Measurements from ENCODE around the gene ITGA5.
A peak's percentile ranks its signal among the peaks of the same experiment; 100 is the strongest.

ITGA5 gene

DNA sequence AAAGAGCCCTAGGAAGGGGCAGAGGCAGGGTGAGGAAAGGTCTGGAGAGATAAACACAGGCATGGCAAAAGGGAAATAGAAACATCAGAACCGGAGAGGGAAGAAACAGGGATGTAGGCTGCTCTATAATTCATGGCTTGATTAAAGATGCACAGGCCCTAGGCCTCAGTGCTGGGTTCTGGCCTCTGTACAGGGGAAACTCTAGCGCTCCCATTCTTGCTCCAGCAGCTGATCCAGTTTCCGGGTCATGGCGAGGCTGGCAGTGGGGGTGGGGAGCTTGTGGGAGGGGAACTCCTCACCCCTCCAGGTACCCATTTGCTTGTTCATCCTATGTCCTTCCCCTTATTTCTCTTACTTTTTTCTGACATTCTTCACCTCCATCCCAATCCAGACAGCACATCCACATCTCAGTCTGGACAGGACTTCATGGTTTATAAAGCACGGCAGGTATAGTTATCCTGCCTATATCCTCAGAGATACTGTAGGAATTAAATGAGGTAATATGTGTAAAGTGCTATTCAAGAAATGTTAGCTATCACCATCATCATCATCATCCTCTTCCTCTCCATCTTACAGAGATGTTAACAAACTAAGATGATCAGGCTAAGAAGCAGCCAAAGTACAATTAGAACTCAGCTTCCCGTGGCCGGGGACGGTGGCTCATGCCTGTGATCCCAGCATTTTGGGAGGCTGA lies 46.8 kb downstream of the ITGA5 start:
- Histone ChIP-seq H3K27ac (ENCODE audit: low read length) (no peak overlapping the region), H3K27me3 (ENCODE audit: control insufficient read depth, insufficient read depth, low read length) (peaks cover 28% of the 10 kb centered on the region), H3K4me1 (ENCODE audit: control insufficient read depth, low read depth, low read length) (no peaks in the 10 kb centered on the region), H3K9me3 (ENCODE audit: control insufficient read depth, low read depth, low read length) (no peaks in the 10 kb centered on the region), H3K4me3 (ENCODE audit: low read length) (no peak overlapping the region), H3K36me3 (ENCODE audit: control insufficient read depth, low read depth, low read length) (peaks cover 3% of the 10 kb centered on the region), H3K9ac (ENCODE audit: low read length) (no peak overlapping the region)

DNA sequence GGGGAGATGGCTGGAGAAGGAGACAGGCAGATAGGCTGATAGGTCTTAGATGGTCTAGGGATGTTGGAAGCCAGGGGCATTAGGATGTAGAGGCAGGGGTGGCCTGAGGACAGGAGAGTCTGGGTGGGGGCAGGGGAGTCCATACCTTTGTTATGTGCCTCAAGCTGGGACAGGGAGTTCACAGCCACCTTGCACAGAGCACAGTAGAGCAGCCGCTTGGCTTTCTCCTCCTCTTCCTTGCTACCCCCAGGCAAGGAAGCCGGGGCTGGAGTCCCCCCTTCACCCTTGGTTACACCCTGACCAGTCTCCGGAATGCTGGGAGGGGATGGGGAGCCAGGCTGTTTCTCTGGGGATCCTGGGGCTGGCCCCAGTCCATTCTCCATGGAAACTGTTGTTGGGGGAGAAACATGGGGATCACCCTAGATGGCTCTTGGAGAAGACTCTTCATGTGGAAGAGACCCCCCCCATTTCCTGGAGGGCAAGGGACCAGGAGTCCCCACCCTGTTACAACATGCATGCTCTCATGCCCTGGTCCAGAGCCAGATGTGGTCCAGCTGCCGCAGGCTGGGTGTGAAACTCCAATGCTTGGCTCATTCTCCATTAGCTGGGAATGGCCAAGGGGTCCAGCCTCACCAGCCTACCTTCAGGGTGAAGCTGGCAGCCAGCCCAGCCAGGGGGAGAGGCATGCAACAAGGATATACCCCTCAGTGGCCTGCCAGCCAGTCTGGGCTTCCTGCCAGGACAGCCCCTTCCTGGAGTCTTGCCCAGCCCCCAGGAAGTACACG lies 47.5 kb downstream of the ITGA5 start:
- Histone ChIP-seq H3K4me3 (ENCODE audit: low read length) (no peak overlapping the region), H3K27ac (ENCODE audit: low read length) (no peak overlapping the region), H3K4me1 (ENCODE audit: control insufficient read depth, low read depth, low read length) (no peaks in the 10 kb centered on the region), H3K9me3 (ENCODE audit: control insufficient read depth, low read depth, low read length) (no peaks in the 10 kb centered on the region), H3K27me3 (ENCODE audit: control insufficient read depth, insufficient read depth, low read length) (peaks cover 32% of the 10 kb centered on the region), H3K36me3 (ENCODE audit: control insufficient read depth, low read depth, low read length) (peaks cover 3% of the 10 kb centered on the region), H3K9ac (ENCODE audit: low read length) (no peak overlapping the region)

DNA sequence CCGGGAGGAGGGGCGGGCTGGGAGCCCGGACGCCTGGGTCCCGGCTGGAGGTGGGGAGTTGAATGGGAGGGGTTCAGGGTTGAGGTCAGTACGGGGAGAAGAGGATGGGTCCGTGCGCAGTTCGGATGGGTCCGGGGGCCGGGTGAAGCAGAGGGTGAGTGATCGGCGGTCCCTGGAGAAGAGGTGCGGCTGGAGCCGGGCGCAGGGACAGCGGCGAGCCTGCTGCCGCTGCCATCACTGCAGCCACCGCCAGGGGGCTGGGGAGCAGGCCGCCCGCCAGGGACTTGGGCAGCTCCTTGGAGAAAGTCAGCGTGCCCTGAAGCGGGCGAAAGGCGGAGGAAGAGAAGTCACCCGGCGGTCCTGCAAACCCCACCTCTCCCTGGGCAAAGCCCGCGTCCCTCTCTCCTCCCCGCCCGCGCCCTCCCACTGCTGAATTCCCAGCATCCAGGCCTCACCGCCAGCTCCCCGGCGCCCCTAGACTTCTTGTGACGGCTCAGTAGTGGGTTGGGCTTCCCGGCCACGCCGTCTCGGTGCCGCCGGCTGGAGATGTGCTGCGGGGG lies 48.8 kb downstream of the ITGA5 start:
- no peaks in the 10 kb centered on the region for H3K4me1 ChIP-seq (ENCODE audit: control insufficient read depth, low read depth, low read length)
- no peaks in the 10 kb centered on the region for H3K9me3 ChIP-seq (ENCODE audit: control insufficient read depth, low read depth, low read length)
- H3K4me3 ChIP-seq (ENCODE audit: low read length), result peak overlapping the region; percentile 40
- peaks cover 3% of the 10 kb centered on the region for H3K36me3 ChIP-seq (ENCODE audit: control insufficient read depth, low read depth, low read length)
- H3K27ac ChIP-seq (ENCODE audit: low read length), result no peak overlapping the region
- H3K9ac ChIP-seq (ENCODE audit: low read length), result no peak overlapping the region
- H3K27me3 ChIP-seq (ENCODE audit: control insufficient read depth, insufficient read depth, low read length), result peaks cover 32% of the 10 kb centered on the region

DNA sequence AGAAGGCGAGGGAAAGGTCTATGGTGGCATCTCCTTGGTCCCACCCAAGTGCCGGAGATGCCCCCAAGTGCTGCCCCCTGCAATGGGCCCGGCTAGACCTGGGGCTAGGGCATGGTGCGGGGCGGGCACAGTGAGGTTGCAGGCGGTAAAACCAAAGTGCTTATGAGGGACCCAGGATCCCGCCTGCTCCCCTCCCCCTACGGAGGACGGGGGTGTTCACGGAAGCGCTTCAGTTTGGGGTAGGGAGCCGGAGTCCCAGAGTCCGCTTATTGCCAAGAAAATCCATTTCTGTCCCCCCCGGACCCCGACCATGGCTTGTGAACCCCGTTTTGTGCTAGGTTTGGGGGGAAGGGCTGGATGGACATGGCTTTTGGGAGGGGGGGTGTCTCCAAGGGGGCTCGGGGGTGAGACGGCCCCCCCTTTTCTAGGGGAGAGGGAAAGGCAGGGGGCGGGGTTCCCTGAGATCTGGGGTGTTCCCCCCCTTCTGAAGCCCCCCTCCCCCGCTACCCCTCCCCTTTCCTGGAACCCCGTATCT lies 49.4 kb downstream of the ITGA5 start:
- Histone ChIP-seq H3K4me1 (ENCODE audit: control insufficient read depth, low read depth, low read length) (no peaks in the 10 kb centered on the region), H3K36me3 (ENCODE audit: control insufficient read depth, low read depth, low read length) (peaks cover 3% of the 10 kb centered on the region), H3K4me3 (ENCODE audit: low read length) (peak overlapping the region; percentile 40), H3K9me3 (ENCODE audit: control insufficient read depth, low read depth, low read length) (no peaks in the 10 kb centered on the region), H3K27ac (ENCODE audit: low read length) (no peak overlapping the region), H3K9ac (ENCODE audit: low read length) (no peak overlapping the region), H3K27me3 (ENCODE audit: control insufficient read depth, insufficient read depth, low read length) (peaks cover 32% of the 10 kb centered on the region)

DNA sequence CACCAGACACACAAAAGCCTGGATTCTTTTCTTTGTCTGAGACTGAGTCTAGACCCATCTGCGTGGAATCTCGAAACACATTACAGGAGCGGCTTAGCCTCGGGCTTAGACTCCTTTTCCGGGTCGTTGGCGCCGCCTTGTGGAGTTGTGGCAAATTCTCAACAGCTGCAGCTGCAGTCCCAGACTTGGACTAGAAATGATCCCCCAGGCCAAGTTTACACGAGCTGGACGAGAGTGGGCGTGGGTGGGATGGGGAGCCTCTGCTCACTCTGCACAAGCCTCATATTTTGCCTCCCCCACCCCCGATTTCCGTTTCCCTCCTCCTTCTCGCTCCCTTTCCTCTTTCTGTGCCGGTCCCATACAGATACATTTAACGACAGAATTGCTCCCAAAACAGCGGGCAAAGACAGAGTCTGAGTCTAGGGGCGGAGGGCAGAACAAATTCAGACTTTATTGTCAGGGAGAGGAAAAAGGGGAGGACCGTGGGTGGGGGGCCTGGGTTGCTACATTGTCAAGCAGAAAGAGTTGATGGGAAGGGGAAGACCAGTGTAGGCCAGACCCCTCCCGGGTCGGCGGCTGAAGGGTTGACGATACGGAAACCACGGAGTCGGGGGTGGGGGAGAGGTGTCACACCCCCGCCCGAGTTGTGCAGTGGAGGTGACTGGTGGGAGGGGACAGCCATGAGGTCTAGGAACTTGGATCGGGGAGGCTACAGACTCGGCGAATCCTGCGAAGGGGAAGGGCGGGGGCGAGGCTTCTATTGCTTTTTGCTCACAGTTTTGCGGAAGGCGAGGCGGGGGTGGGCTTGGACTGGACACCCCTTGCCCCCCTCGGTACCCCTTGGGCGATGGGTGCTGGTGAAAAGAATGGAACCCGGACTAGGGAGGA lies 50.1 kb downstream of the ITGA5 start:
- no peaks in the 10 kb centered on the region for H3K4me1 ChIP-seq (ENCODE audit: control insufficient read depth, low read depth, low read length)
- no peaks in the 10 kb centered on the region for H3K9me3 ChIP-seq (ENCODE audit: control insufficient read depth, low read depth, low read length)
- H3K27ac ChIP-seq (ENCODE audit: low read length), result no peak overlapping the region
- H3K36me3 ChIP-seq (ENCODE audit: control insufficient read depth, low read depth, low read length), result peaks cover 3% of the 10 kb centered on the region
- peaks cover 32% of the 10 kb centered on the region for H3K27me3 ChIP-seq (ENCODE audit: control insufficient read depth, insufficient read depth, low read length)
- no peak overlapping the region for H3K9ac ChIP-seq (ENCODE audit: low read length)
- H3K4me3 ChIP-seq (ENCODE audit: low read length), result peak overlapping the region; percentile 40

DNA sequence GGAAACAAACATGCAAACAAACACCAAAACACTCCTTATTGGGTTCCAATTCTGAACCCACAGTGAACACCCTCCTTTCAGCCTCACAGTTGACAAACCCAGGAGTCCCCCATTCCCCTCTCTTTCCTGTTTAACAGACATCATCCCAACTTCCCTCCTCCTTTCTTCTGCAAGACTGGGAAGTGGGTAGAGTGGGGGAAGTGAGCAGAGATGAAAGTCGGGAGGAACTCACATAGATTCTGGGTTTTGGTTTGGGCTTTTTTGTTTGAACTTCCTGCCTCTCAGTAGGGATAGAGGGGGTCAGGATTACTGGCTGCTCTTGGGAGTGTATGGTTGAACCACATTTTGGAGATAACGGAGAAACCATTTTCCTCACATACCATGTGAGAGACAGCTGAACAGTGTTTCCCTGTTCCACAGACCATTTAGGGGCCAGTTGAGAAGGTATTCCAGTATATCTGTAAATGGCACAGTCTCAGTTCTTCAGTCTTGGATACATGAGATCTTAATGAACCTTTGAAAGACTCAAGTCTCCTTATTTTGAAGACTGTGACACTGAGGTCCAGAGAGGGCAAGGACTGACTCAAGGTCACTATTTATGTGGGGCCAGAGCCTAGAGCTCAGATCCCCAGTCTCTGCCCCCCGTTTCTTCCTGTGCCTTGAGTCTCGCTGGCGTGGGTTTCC lies 50.9 kb downstream of the ITGA5 start:
- Histone ChIP-seq H3K4me1 (ENCODE audit: control insufficient read depth, low read depth, low read length) (no peaks in the 10 kb centered on the region), H3K4me3 (ENCODE audit: low read length) (no peak overlapping the region), H3K36me3 (ENCODE audit: control insufficient read depth, low read depth, low read length) (peaks cover 3% of the 10 kb centered on the region), H3K9ac (ENCODE audit: low read length) (no peak overlapping the region), H3K27me3 (ENCODE audit: control insufficient read depth, insufficient read depth, low read length) (peaks cover 32% of the 10 kb centered on the region), H3K9me3 (ENCODE audit: control insufficient read depth, low read depth, low read length) (no peaks in the 10 kb centered on the region), H3K27ac (ENCODE audit: low read length) (no peak overlapping the region)

DNA sequence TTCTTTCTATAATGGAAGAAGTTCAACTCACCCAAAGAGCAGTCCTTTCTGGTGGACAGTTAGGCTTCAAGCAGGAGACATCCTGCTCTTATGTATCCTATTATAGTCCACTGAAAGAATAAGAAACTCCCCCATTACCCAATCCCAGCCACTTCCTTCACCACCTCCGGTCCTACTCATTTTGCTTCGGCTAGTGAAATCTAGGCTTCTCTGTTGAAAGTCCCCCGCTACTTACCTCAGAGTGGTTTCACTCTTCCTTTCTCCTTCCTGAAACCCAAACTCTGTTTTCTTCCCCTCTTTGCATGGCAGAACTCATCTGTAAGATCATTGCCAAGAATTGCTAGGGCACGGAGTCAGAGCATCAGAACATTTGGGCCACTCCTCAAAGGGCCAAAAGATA lies 54.7 kb downstream of the ITGA5 start, which contains the start of gene GPR84:
TSS of gene GPR84 (minus strand) at position 74 of the 400 bp plus-strand sequence. CDS start 635 bp downstream, outside the sequence.
- H3K36me3 ChIP-seq (ENCODE audit: control insufficient read depth, low read depth, low read length), result no peaks in the 10 kb centered on the region
- no peak within 1 kb of the TSS for H3K9ac ChIP-seq (ENCODE audit: low read length)
- H3K27ac ChIP-seq (ENCODE audit: low read length), result no peak within 1 kb of the TSS
- no peak within 1 kb of the TSS for H3K4me3 ChIP-seq (ENCODE audit: low read length)
- peaks cover 25% of the 10 kb centered on the region for H3K27me3 ChIP-seq (ENCODE audit: control insufficient read depth, insufficient read depth, low read length)
- H3K9me3 ChIP-seq (ENCODE audit: control insufficient read depth, low read depth, low read length), result no peaks in the 10 kb centered on the region
- H3K4me1 ChIP-seq (ENCODE audit: control insufficient read depth, low read depth, low read length), result peaks cover 9% of the 10 kb centered on the region

DNA sequence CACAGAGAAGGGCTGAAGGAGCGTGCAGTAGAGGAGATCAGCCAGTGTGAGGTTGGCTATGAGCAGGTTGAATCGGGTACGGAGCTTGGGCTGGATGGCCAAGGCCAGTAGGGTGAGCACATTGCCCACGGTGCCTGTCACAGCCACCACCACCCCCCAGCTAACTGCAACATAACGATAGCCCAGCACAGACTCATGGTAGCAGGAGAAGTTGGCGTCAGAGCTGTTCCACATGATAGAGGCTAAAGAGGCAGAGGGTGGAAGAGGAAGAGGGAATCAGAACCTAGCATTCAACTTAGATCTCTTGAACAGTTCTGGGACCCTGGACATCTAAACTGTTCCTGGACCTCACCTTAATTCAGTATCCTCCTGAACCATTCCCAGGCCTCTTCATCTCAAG lies 55.4 kb downstream of the ITGA5 start:
- H3K27ac ChIP-seq (ENCODE audit: low read length), result no peak overlapping the region
- peaks cover 17% of the 10 kb centered on the region for H3K27me3 ChIP-seq (ENCODE audit: control insufficient read depth, insufficient read depth, low read length)
- no peak overlapping the region for H3K4me3 ChIP-seq (ENCODE audit: low read length)
- peaks cover 11% of the 10 kb centered on the region for H3K4me1 ChIP-seq (ENCODE audit: control insufficient read depth, low read depth, low read length)
- H3K36me3 ChIP-seq (ENCODE audit: control insufficient read depth, low read depth, low read length), result no peaks in the 10 kb centered on the region
- H3K9me3 ChIP-seq (ENCODE audit: control insufficient read depth, low read depth, low read length), result no peaks in the 10 kb centered on the region
- no peak overlapping the region for H3K9ac ChIP-seq (ENCODE audit: low read length)

DNA sequence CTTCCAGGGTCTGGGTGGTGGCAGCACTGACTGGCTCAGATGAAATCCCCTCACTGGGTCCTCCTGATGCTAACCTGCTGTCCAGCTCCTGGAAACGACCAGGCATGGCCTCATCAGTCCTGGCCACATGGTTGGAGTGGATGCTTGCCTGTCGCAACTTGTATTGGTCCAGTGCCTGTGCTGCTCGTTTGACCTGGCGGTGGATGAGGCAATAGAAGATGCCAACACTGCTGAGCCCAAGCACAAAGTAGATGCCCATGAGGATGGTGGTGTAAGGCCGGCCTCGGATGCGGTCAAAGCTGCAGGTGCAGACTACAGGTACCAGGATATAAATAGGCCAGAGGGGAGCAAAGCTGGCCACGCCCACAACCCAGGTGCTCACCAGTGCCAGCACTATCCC lies 56.0 kb downstream of the ITGA5 start:
- Histone ChIP-seq H3K9me3 (ENCODE audit: control insufficient read depth, low read depth, low read length) (no peaks in the 10 kb centered on the region), H3K9ac (ENCODE audit: low read length) (no peak overlapping the region), H3K27ac (ENCODE audit: low read length) (no peak overlapping the region), H3K4me1 (ENCODE audit: control insufficient read depth, low read depth, low read length) (peaks cover 17% of the 10 kb centered on the region), H3K36me3 (ENCODE audit: control insufficient read depth, low read depth, low read length) (no peaks in the 10 kb centered on the region), H3K4me3 (ENCODE audit: low read length) (no peak overlapping the region), H3K27me3 (ENCODE audit: control insufficient read depth, insufficient read depth, low read length) (peaks cover 12% of the 10 kb centered on the region)

DNA sequence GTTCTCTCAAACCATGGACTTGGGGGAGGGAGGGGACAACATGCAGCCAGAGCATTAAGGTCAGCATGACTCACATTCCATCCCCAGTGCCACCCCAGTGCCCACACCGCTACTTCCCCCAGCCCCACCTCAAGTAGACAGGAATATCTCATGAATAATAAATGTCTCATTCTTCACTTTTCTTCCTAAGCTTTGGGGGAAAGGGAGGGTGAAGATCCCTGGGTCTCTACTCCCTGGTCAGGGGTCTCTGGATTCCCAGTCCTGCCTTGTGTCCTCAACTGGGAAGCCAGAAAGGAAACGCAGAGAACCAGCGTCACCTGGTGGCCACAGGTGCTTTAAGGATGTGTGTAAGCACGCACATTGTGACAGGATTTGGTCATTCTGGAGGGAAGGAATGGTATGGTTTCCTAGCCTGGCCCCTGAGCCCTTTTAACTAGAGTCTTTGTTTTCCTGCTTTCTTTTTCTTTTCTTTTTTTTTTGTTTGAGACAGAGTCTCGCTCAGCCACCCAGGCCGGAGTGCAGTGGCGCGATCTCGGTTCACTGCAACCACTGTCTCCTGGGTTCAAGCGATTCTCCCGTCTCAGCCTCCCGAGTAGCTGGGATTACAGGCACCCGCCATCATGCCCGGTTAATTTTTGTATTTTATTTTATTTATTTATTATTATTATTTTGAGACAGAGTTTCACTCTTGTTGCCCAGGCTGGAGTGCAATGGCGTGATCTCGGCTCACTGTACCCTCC lies 58.2 kb downstream of the ITGA5 start:
- no peaks in the 10 kb centered on the region for H3K36me3 ChIP-seq (ENCODE audit: control insufficient read depth, low read depth, low read length)
- peaks cover 39% of the 10 kb centered on the region for H3K4me1 ChIP-seq (ENCODE audit: control insufficient read depth, low read depth, low read length)
- no peaks in the 10 kb centered on the region for H3K9me3 ChIP-seq (ENCODE audit: control insufficient read depth, low read depth, low read length)
- H3K27me3 ChIP-seq (ENCODE audit: control insufficient read depth, insufficient read depth, low read length), result no peaks in the 10 kb centered on the region
- H3K9ac ChIP-seq (ENCODE audit: low read length), result no peak overlapping the region
- H3K27ac ChIP-seq (ENCODE audit: low read length), result no peak overlapping the region
- H3K4me3 ChIP-seq (ENCODE audit: low read length), result no peak overlapping the region

All from iPS-18a (cell line).